ENCODE results near the gene PRDM16. TPM values are rescaled to one million over a fixed set of nuclear protein-coding genes. Genes with fewer than 3 reads are reported as not detected.

The PRDM16 gene
- total RNA-seq, 1 experiment from 2014 or later, result 22.3 TPM

DNA sequence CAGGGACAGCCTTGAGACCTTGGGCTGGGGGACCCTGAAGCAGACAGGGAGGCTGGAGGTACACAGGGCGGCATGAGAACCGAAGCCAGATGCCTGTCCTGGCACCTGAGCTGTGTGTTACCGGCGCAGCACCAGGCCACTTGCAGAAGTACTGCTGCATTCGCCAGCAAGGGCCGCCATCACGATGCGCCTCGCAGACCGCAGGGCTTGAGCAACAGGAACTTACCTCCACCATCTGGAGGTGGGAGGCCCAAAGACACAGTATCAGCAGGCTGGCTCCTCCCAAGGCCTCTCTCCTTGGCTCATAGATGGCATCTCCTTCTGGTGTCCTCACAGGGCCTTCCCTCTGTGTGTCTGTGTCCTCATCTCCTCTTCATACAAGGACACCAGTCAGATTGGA is 90.1 kb downstream of the PRDM16 start:
- TF ChIP-seq POLR2AphosphoS5 (IDR thresholded peaks at IDR 0.05; ENCODE audit: low read depth, low read length), result no peak
- TF ChIP-seq, protein P1, sequence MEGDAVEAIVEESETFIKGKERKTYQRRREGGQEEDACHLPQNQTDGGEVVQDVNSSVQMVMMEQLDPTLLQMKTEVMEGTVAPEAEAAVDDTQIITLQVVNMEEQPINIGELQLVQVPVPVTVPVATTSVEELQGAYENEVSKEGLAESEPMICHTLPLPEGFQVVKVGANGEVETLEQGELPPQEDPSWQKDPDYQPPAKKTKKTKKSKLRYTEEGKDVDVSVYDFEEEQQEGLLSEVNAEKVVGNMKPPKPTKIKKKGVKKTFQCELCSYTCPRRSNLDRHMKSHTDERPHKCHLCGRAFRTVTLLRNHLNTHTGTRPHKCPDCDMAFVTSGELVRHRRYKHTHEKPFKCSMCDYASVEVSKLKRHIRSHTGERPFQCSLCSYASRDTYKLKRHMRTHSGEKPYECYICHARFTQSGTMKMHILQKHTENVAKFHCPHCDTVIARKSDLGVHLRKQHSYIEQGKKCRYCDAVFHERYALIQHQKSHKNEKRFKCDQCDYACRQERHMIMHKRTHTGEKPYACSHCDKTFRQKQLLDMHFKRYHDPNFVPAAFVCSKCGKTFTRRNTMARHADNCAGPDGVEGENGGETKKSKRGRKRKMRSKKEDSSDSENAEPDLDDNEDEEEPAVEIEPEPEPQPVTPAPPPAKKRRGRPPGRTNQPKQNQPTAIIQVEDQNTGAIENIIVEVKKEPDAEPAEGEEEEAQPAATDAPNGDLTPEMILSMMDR (IDR thresholded peaks at IDR 0.05), result no peak
- no peak for TF ChIP-seq SIN3A (IDR thresholded peaks at IDR 0.05; ENCODE audit: borderline replicate concordance, insufficient read depth, low read depth, low read length)
- TF ChIP-seq TCF7L2 (IDR thresholded peaks at IDR 0.05; ENCODE audit: low read depth, low read length), result no peak
- no peak for TF ChIP-seq REST (IDR thresholded peaks at IDR 0.05; ENCODE audit: insufficient read depth in 1 of 2, low read depth in 2 of 2, low read length in 1 of 2)
- H3K27ac ChIP-seq (ENCODE audit: low read length), result no peak overlapping the region
- ATAC-seq (no peak), DNase-seq (ENCODE audit: low read depth, low spot score) (no peak)
- no peaks in the 10 kb centered on the region for H3K4me1 ChIP-seq (ENCODE audit: control insufficient read depth, insufficient read depth, low read length)
- H3K27me3 ChIP-seq (ENCODE audit: control insufficient read depth, insufficient read depth, low read length), result no peaks in the 10 kb centered on the region
- H3K9me3 ChIP-seq (ENCODE audit: control insufficient read depth, insufficient read depth, low read depth, low read length), result no peaks in the 10 kb centered on the region
- H3K36me3 ChIP-seq (ENCODE audit: control insufficient read depth, insufficient read depth, low read length), result no peaks in the 10 kb centered on the region
- in situ Hi-C loops (cut with HindIII; ENCODE audit: low pct_unique_long_range_greater_than_20kb, low sequenced_read_pairs), result no loop called here
- ChIA-PET POLR2A (no interaction called here), CTCF (no interaction called here)
- BruUV-seq (replicated peaks), result no TSS peak
- intact Hi-C loops (cut with micrococcal nuclease; ENCODE audit: unreplicated experiment), result no loop called here
- no peak overlapping the region for H3K4me3 ChIP-seq (ENCODE audit: low read depth in 2 of 2, low read length in 2 of 2)

GRCh38 chr1:3159996-3160395 is 91.0 kb downstream of the PRDM16 start:
- no peaks in the 10 kb centered on the region for H3K9me3 ChIP-seq (ENCODE audit: control insufficient read depth, insufficient read depth, low read depth, low read length)
- H3K27me3 ChIP-seq (ENCODE audit: control insufficient read depth, insufficient read depth, low read length), result no peaks in the 10 kb centered on the region
- H3K27ac ChIP-seq (ENCODE audit: low read length), result no peak overlapping the region
- ChIA-PET CTCF (no interaction called here), POLR2A (no interaction called here)
- TF ChIP-seq TCF7L2 (IDR thresholded peaks at IDR 0.05; ENCODE audit: low read depth, low read length), result no peak
- TF ChIP-seq POLR2AphosphoS5 (IDR thresholded peaks at IDR 0.05; ENCODE audit: low read depth, low read length), result no peak
- TF ChIP-seq REST (IDR thresholded peaks at IDR 0.05; ENCODE audit: insufficient read depth in 1 of 2, low read depth in 2 of 2, low read length in 1 of 2), result no peak
- TF ChIP-seq, protein P1 (IDR thresholded peaks at IDR 0.05), result no peak
- no peak for TF ChIP-seq SIN3A (IDR thresholded peaks at IDR 0.05; ENCODE audit: borderline replicate concordance, insufficient read depth, low read depth, low read length)
- in situ Hi-C loops (cut with HindIII; ENCODE audit: low pct_unique_long_range_greater_than_20kb, low sequenced_read_pairs), result no loop called here
- ATAC-seq (no peak), DNase-seq (ENCODE audit: low read depth, low spot score) (no peak)
- intact Hi-C loops (cut with micrococcal nuclease; ENCODE audit: unreplicated experiment), result no loop called here
- H3K4me3 ChIP-seq (ENCODE audit: low read depth in 2 of 2, low read length in 2 of 2), result no peak overlapping the region
- no peaks in the 10 kb centered on the region for H3K4me1 ChIP-seq (ENCODE audit: control insufficient read depth, insufficient read depth, low read length)
- H3K36me3 ChIP-seq (ENCODE audit: control insufficient read depth, insufficient read depth, low read length), result no peaks in the 10 kb centered on the region
- BruUV-seq (replicated peaks), result no TSS peak
